ELR (cell line): Measurements from ENCODE around the gene CACNA1D.
"Not testable (repeated sequence)": the region's sequence is repeated elsewhere in the genome, so short reads cannot be mapped to it uniquely, and the experiment has no call there.

Source experiments
- DNase-seq: peaks from one replicate; pipeline ENCODE4 v3.0.0-alpha.2; 2015; ENCODE audit warnings: low read depth

Gene CACNA1D

DNA sequence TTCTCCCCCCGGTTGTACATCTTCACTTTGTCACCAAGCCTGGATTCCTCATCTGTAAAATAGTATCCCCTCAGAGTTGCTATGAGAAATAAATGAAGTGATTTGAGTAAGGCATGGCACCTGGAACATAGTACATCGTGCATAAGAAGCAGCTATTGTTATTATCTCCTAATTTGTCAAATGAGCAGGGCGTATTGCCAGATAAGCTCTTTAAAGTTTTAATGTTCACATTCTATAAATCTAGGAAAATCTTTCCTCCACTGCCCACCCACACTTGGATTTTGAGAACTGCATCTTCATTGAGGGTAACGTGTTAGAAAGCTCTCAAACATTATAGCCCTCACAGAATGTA, 32.3 kb downstream of the CACNA1D start:
- DNase-seq: no peak

DNA sequence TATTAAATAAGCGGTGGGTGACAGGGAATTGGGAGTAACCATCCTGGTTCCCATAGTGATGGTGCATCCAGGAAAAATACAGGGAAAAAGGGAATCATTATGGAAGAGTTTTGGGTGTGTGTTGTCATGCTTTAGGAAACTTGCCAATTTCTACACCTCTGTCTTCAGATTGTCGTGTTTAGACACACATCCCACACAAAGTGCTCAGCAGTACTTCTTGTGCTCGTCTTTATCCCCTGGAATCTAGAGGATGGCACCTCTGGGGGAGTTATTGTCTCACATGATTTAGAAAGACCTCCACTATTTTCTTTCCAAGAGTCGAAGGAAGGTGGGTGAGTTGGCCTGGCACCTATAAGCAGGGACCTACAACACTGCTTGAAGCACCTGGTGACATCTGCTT, 35.8 kb downstream of the CACNA1D start:
- no peak for DNase-seq

DNA sequence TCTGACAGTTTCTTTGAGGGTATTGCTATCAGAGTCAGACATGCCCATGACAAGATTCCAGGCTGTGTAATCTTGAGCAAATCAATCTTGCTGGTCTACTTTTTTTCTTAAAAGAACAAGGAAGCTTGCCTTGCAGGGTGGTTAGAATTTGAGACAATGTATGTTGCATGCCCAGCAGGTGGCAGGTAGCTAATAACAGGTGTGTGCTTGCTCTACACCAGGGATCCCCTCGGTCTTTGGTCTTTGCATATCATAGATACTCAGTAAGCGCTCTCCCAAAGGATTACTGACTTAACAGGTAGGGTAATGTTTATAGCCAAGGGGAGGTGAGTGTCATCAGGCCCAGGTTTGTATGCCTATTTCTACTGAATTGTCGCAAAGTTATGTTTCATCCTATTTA, 37.3 kb downstream of the CACNA1D start:
- DNase-seq: no peak

DNA sequence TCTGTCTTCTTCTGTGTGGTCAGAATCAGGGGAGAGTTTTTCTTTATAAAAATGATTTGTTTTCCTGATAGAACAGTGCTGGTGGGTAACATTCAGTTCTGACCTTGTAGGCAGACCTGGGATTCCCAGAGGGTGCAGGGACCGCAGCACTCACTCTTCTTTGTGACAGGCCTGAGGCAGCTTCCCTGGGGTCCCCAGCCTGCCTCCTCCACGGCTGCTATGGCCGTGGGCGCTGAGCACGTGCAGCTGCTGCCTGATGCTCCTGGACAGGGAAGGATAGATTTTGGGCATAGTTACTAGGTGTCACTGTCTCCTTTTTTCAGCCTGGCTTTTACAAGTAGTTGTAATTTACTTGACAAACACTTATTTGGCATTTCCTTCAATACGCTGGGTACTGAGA, 39.1 kb downstream of the CACNA1D start:
- DNase-seq: no peak

DNA sequence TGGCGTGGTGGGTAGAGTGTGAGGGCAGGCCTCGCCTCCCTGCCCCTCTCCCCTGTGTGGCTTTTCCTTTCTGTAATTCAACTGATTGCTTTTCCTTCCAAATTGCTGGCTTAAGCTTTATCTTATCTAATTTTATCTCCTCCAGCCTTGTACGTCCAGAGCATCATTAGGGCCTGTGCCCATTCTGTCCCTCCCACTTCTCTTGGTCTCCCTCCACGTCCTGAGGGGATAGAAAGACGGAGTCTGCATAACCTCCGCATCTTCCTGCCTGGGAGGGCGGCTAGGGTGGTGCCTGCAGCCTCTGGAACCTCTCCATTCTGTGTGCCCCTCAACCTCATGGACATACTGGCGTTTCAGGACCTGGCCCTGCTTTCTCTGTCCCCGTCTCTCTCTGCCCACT, 39.8 kb downstream of the CACNA1D start:
- no peak for DNase-seq

DNA sequence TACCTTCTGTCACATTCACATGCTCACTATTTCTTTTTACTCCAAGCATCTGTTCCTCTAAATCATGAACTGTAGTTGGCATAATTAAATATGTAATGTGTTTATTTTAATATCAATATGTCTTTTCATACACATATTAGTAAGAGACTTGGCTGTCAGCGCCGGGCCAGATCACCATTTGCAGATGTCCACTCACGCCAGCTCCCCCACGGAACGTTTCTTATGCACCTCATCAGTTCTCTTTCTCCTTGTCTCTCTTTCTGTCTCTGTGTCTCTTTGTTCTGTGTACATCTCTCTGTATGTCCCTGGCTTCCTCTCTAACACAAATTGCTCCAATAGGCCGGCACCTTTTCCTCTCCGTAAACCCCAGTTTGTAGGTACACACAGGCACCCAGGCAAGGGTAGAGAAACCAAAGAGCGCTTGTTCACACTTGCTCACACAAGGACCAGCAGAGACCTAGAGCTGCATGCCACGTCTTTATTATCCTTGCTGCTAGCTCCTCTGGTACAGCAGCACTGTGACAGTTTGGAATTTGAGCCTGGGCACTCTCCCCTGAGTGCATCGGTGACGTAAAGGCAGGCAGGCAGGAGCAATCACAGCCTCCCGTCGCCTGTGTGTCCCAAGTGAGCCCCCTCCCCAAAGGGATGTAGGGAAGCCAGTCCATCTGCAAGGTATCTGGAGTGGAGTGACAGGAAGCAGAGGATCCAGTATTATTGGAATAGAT, 40.4 kb downstream of the CACNA1D start:
- no peak for DNase-seq

DNA sequence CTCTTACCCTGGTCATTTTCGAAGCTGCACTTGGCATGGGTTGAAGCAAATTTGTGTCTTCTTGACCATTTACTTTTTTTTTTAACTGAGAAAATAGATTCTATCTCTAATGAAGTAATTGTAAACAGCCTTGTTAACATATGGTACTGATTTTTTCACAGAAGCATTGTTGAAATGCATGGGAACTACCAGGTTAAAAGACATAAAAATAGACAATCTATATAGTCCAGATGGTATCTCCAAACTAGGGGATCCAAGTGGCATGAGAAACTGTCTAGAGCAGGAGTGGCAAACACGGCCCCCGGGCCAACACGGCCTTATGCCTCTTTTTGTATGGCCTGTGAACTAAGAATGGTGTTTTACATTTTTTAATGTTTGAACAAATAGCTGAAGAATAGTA, 41.9 kb downstream of the CACNA1D start:
- no peak for DNase-seq

DNA sequence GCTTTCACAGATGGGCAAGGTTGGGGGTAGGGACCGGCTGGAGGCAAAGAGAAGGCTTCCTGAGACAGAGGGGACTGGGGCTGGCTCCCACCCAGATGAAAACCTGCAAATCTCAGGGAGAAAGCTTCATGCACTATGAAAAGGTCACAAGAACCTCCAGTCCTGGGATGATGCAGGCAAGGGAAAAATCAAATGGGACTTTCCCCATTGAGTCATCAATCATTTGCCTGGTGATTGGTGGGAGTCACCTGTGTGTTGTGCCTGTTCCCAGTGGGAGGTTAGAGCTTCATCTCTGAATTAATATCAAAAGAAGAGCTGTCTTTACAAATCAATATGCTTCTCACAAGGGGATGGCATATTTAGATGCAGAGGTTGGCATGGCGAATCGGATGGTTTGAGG, 49.9 kb downstream of the CACNA1D start:
- peak; percentile 10 for DNase-seq

DNA sequence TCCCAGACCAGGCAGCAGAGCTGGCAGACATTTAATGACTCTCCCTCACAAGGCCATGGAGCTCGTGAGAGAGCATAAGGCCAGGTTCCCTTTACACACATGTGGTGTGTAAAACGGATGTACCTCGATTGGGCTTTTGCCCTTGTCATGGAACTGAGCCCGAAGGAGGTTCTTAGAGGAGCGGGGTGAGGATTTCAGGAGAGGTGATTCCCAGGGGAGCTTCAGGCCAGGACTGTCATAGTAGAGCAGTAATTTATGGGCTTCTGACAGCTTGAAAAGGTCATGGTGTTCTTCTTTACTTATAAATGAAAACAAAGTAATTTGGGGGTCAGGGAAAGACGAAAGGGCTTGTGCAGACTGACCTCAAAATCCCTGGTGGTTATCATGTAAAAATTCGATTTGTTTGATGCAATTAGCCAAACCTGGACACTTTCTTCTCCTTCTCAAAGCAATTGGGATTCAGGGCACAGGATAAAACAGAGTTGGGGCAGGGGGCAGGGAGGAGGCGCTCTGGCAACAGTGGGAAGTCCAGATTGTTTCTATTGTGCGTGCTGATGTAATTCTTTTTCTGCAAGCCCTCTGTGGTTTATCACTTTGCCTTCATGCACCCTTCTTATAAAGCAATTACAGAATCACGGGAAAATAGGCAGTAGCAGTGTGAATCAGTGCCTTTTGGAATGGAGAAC, 51.0 kb downstream of the CACNA1D start:
- no peak for DNase-seq

DNA sequence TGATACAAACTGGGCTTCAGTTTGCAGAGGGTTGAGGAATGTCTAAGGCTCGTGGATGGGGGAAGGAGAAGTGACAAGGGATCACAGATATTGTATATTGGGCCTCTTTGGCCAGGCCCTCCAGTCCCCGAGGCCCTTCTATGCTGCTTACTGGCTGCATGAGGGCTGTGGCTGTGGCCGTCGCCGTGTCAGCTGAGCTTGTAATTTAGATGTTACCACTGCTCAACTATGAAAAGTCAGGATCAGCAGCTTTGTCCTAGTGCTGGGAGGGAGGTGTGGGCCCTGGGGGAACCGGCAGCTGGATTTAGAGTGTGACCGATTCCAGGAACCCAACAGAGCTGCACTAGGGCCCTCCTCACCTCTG, 51.6 kb downstream of the CACNA1D start:
- DNase-seq: no peak

DNA sequence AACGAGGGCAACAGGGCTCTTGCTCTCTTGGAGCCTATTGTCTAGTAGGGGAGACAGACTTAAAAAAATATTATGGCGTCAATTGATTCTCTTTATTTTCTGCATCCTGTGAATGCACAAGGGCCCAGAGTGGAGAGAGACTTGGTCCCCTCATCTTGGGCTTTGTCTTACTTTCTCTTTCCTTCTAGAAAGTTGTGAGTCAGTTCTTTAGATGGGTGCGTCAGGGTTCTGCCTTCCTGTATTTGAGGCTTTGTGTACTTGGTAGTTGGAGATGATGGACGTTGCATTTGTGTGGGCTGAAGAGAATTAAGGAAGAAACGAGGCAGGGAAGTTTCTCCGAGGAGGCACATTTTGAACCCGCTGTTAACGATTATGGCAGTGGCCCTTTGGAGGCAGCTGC, 52.9 kb downstream of the CACNA1D start:
- DNase-seq: no peak

DNA sequence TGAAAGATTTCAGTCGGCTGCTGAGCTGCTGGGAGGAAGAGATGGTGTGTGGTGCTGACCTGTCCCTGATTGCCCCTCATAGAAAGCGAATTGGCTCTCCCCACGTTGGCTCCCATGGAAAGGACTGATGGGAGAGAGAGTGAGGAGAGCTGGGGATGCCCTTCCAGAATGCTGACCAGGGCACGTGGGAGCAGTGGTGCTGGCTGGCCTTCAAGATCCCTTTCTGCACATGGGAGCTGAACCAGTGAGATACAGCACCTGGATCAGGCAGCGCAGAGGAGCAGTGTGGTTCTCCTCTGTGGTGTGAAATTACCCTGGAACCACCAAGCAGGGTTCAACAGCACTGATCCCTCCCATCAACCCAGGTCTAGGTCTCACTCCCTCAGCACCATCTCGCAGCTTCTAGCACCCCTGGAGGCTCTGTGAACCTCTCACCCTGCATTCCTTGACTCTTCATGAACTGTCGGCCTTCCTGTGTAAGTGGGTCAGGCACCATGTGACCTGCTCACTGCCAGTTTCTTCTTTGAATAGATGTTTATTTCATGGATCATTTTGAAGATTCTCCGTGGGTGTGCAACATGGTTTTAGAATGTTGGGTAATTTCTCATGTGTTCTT, 55.7 kb downstream of the CACNA1D start:
- DNase-seq: no peak

DNA sequence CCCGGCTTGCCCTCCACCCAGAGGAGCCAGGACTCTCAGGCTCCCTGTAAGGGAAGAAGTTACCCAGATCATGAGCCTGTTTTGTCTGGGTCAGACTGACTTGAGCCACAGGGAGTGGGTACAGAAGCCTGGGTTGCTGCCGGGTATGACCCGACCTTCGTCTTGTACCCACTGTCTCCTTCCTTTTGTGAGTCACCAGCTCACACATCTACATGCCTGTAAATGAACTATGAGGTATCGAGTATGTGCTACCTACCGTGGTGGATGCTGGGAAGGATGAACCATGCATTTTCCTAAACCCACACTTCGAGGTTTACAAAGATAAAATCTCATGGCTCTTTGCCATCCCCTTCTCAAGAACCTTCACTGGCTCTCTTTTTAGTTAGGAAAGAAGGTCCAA, 56.9 kb downstream of the CACNA1D start:
- DNase-seq: no peak

DNA sequence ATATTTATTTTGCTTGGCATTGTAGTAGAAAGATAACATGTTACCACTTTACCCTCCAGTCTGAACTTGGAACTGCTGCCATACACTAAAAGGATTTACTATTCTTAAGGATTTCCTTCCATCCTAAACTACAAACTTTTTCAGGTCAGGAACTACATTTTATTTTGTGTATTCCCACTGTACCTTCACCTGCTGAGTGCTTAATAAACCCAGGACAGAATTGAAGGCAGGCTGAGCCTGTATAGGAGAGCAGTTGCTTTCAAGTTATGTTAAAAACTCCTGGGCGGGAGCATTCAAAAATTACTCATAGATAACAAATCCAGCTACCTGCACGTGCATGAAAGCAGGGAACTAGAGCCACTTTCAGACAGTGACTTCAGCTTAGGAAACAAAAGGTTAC, 58.3 kb downstream of the CACNA1D start:
- DNase-seq: no peak

DNA sequence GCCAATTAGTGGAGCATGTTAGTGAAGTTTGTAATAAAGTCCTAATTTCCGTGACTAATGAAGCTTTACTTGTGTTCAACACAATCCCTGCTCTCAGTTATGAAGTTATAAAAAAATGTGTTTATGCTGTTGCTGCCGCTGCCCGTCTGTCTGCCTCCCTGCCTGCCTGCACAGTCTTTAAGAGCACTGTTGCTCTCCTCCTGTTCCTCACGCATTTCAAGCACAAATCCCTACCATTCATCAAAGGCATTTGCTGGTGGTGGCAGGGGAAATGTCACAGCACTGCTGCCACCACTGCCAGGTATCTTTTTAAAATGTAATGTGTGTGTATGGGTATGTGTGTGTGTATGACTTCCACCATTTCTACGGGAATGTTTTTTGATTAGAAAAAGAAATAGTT, 58.8 kb downstream of the CACNA1D start:
- DNase-seq: no peak

DNA sequence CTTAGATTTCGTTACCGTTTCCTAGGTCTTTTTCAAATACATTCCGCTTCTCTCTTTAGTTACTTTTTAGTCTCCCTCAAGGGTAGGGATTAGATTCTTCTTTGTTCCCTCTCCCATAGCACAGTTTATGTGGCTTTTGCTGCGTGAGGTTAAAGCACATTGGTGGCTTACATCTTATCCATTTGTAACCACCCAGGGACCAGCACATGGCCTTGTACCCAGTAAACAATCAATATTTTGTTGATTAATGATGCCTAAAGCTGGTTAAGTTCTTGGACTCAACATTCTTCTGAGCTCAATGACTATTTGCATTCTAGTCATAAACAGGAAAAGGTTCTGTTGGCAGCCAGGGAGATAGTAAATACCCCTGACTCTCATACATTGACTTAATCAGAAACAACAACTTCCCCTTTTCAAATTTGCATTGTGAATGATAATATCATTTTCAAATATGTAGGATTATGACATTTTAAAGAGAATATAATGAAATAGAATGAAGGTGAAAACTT, 60.2 kb downstream of the CACNA1D start:
- no peak for DNase-seq

DNA sequence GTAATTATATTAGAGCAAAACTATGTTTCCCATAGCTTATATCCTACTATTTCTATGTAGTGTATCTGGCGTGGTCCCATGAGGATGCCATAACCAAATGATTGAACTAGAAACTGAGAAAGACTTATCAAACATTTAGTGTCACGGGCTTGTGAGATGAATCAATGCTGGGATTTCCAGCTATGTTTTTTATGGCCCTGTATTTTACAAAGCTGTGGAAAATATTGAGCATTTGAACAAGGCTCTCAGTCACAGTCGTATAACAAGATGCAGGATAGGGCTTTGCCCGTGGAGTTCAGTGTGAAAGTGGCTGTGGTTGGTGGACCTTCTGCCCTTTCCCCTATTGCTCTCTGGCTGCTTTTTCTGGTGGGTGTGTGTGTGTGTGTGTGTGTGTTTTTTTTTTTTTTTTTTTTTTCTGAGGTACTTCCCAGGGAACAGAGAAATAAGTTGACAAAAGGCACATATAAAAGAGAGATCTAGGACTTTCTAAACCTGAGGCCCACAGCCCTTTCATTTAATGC, 60.7 kb downstream of the CACNA1D start:
- no peak for DNase-seq

DNA sequence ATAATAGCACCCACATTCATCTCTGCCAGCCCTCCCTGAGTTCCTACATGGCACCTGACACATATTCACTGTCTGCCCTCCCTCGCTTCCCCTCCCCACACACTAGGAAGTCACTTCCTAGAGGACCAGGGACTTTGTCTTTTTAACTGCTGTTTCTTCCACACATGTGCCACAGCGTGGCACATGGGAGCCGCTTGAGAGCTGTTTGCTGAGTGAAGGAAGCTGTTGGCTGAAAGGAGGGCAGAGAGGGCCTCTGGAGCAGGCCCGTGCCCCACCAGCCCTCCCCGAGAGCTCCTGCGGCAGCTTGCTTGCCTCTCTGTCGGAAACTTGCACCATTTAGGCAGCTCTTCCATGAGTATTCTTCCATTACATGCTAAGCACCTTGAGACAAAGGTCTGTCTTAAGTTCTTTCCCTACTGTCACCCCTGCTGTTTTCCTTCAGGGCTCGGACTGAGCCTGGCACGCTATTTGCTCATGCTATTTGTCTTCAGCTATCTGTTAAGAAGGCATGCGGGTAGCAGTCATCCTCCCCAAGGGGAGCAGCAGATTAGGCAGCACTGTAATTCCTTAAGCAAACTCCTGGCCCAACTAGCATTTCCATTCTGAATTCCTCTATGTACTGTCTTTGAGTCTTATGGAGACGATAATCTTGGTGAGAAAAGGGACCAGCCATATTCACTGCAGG, 72.2 kb downstream of the CACNA1D start:
- DNase-seq: no peak

DNA sequence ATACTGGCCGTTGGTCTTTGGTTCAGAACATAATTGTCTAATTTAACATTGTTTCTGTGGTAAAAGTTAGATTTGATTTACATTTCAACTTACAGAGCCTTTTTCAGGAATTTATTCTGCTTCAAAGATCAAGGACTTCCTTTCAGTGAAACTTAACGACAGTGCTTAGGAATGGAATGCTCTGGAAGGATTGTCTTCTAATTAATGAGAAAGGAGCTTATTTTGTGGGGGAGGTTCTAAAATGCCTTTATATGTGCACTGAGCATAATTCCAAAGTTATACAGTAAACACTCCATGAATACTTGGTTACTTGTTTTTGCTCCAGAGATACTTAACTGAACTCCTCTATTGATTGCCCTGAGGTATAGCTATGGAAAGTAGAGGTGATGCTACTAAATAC, 75.7 kb downstream of the CACNA1D start:
- no peak for DNase-seq

DNA sequence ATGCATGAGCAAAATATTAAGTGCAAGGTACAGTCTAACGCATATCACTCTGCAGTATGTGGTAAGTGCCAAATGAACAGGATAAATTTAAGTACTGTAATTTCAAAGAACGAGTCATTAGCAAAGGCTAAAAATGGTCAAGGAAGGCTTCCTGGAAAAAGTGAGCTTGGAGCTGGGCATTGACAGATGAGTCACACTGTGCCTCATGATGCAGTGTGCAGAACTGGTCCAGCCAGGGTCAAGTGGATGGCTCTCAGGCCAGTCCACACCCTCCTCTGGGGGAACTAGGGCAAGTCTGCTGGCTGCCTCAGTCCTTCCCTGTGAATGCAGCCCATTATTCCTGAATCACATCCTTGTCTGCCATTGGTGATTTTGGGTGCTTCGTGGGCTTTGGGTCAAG, 76.3 kb downstream of the CACNA1D start:
- DNase-seq: peak; percentile 29

DNA sequence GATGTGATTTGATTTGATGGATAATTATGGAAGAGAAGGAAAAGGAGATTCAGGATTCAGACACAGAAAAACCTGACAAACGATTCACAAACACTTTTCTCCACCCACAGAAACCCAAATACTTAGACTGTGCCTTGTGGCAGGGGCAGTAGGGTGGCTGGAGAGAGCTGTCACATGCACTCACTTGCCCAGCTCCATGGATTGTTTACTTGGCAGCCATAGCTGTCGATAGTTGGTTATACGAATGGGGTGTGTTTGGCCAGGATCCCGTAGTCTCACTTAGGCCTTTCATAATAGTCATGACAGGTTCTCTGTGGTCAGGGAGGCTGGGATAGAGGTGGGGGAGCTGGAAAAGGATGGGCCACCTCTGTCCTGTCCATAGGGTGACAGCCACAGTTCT, 76.9 kb downstream of the CACNA1D start:
- DNase-seq: no peak

DNA sequence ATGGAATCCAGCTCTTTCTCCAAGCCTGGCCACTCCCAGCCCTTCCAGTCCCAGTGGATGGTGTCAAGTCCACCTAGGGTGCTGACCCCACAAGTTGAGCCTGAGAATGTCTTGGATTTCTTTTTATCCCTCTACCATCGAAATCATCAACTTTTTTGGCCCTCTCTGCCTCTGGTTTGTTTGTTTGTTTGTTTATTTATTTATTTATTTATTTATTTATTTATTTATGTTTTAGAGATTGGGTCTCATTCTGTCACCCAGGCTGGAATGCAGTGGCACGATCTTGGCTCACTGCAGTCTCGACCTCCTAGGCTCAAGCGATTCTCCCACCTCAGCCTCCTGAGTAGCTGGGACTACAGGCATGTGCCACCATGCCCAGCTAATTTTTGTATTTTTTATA, 77.8 kb downstream of the CACNA1D start:
- not testable (repeated sequence) for DNase-seq

DNA sequence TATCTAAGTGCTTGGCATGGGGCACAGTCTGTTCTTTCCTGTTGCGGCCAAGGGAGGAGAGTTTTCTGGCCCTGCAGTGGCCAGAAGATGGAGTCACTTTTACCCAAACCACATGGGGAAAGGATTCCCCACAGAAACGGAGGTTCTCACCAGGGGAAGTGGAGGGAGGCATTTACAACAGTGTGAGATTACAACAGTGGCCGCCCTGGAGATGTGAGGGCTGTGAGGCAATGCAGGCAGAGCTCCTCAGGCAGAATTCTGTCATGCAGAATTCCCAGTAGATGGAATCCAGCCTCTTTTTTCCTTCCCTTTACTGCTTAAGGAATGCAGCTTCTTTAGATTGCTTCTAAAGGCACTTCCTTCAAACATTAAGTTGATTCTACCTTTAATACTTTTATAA, 83.1 kb downstream of the CACNA1D start:
- no peak for DNase-seq
